Measurements from ENCODE around the gene KIF19. TPM values are rescaled to one million over a fixed set of nuclear protein-coding genes. Genes with fewer than 3 reads are reported as not detected.

Gene KIF19
- total RNA-seq, 1 experiment from 2014 or later, result 0.15 TPM

- ATAC-seq (no peak), DNase-seq (ENCODE audit: low read depth, low spot score) (no peak)
- BruUV-seq (replicated peaks), result no TSS peak
- Histone ChIP-seq H2AFZ (ENCODE audit: low read depth, low read length, poor library complexity, severe bottlenecking) (no peak overlapping the region), H4K20me1 (ENCODE audit: insufficient read depth) (no peaks in the 10 kb centered on the region), H3K27me3 (ENCODE audit: insufficient read depth, low read length) (no peaks in the 10 kb centered on the region), H3K4me1 (ENCODE audit: control insufficient read depth in 1 of 2, insufficient read depth in 2 of 2, low read length in 2 of 2) (peaks cover 0 to 10% of the 10 kb centered on the region in 2 experiments; a peak in 1 of 4 replicates), H3K4me3 (replicated peaks in 1 of 2; ENCODE audit: low read depth in 1 of 2, low read length in 2 of 2) (no peak overlapping the region), H3K36me3 (ENCODE audit: control insufficient read depth in 1 of 2, insufficient read depth in 2 of 2, low read length in 2 of 2) (no peaks in the 10 kb centered on the region), H3K79me2 (ENCODE audit: insufficient read depth, low read length) (no peaks in the 10 kb centered on the region), H3K9me3 (ENCODE audit: control insufficient read depth in 1 of 2, insufficient read depth in 1 of 2, low read depth in 1 of 2, low read length in 2 of 2) (no peaks in the 10 kb centered on the region), H3K9ac (ENCODE audit: low read length) (no peak overlapping the region), H3K27ac (ENCODE audit: low read depth, low read length) (no peak overlapping the region), H3K4me2 (ENCODE audit: low read length) (no peak overlapping the region), H3K9me2 (ENCODE audit: insufficient read depth) (no peaks in the 10 kb centered on the region)
- POLR2A ChIA-PET, result no interaction called here
- CTCF ChIA-PET, result no interaction called here
- intact Hi-C loops (cut with micrococcal nuclease), result no loop called here
- TF ChIP-seq TCF7L2 (IDR thresholded peaks at IDR 0.05; ENCODE audit: borderline replicate concordance, extremely low read depth, insufficient read depth, insufficient read length) (no peak), ZBTB33 (IDR thresholded peaks at IDR 0.05; ENCODE audit: extremely low read depth, insufficient replicate concordance, low read length) (no peak)
- RAD21 ChIA-PET (ENCODE audit: low non-redundant PET in 1 of 2, low total read pairs in 2 of 2, uncharacterized antibody in 2 of 2, unreplicated experiment in 2 of 2), result no interaction called here
Measured at GRCh38 chr17:74403512-74404137, 77.6 kb downstream of the KIF19 start.

GRCh38 chr17:74404218-74404617 lies 78.2 kb downstream of the KIF19 start:
- Histone ChIP-seq H3K4me2 (ENCODE audit: low read length) (no peak overlapping the region), H4K20me1 (ENCODE audit: insufficient read depth) (no peaks in the 10 kb centered on the region)
- POLR2A ChIA-PET, result no interaction called here
- TF ChIP-seq RAD21 (IDR thresholded peaks at IDR 0.05; ENCODE audit: low read depth), result no peak
- no peak for TF ChIP-seq MAX (IDR thresholded peaks at IDR 0.05)
- TF ChIP-seq YY1 (IDR thresholded peaks at IDR 0.05; ENCODE audit: extremely low read depth, insufficient replicate concordance, low read depth, low read length), result no peak
- TF ChIP-seq EGR1 (IDR thresholded peaks at IDR 0.05; ENCODE audit: low read depth), result no peak
- no peak for TF ChIP-seq JUND (IDR thresholded peaks at IDR 0.05)
- no peak for TF ChIP-seq ELF1 (IDR thresholded peaks at IDR 0.05; ENCODE audit: borderline replicate concordance, low read depth)
- TF ChIP-seq ZFX (IDR thresholded peaks at IDR 0.05), result no peak
- TF ChIP-seq SP1 (IDR thresholded peaks at IDR 0.05; ENCODE audit: low read depth), result no peak
- no peak for TF ChIP-seq TCF7L2 (IDR thresholded peaks at IDR 0.05; ENCODE audit: borderline replicate concordance, extremely low read depth, insufficient read depth, insufficient read length)
- TF ChIP-seq CTCF (IDR thresholded peaks at IDR 0.05 in 2 of 3, conservative IDR thresholded peaks at IDR 0.05 in 1 of 3; ENCODE audit: borderline replicate concordance in 1 of 3, insufficient read depth in 1 of 3, low read depth in 2 of 3, low read length in 2 of 3), result no peak
- TF ChIP-seq POLR2A (IDR thresholded peaks at IDR 0.05; ENCODE audit: borderline replicate concordance, extremely low read depth, insufficient read depth, insufficient read length), result no peak
- no peak for TF ChIP-seq EZH2 (IDR thresholded peaks at IDR 0.05)
- TF ChIP-seq CBX3 (IDR thresholded peaks at IDR 0.05; ENCODE audit: low read depth), result no peak
- TF ChIP-seq SIN3A (IDR thresholded peaks at IDR 0.05; ENCODE audit: low read depth), result no peak
- no peak for TF ChIP-seq ATF3 (IDR thresholded peaks at IDR 0.05)

More at GRCh38 chr17:74404218-74404617, 78.2 kb downstream of the KIF19 start:
- H3K27me3 ChIP-seq (ENCODE audit: insufficient read depth, low read length), result no peaks in the 10 kb centered on the region
- no peaks in the 10 kb centered on the region for H3K9me3 ChIP-seq (ENCODE audit: control insufficient read depth in 1 of 2, insufficient read depth in 1 of 2, low read depth in 1 of 2, low read length in 2 of 2)
- DNase-seq (ENCODE audit: low read depth, low spot score) (no peak), ATAC-seq (no peak)
- BruUV-seq (replicated peaks), result no TSS peak
- RAD21 ChIA-PET (ENCODE audit: low non-redundant PET in 1 of 2, low total read pairs in 2 of 2, uncharacterized antibody in 2 of 2, unreplicated experiment in 2 of 2), result no interaction called here
- no peak overlapping the region for H3K4me3 ChIP-seq (replicated peaks in 1 of 2; ENCODE audit: low read depth in 1 of 2, low read length in 2 of 2)
- H3K9ac ChIP-seq (ENCODE audit: low read length), result no peak overlapping the region
- intact Hi-C loops (cut with micrococcal nuclease), result no loop called here
- H3K9me2 ChIP-seq (ENCODE audit: insufficient read depth), result no peaks in the 10 kb centered on the region
- H2AFZ ChIP-seq (ENCODE audit: low read depth, low read length, poor library complexity, severe bottlenecking), result no peak overlapping the region
- CTCF ChIA-PET, result interaction anchor here (1.1 to 2.5 kb wide), 2 partner anchors 13 to 24 kb away, joined by 3 to 7 read pairs; no protein-coding TSS in a partner anchor
- H3K27ac ChIP-seq (ENCODE audit: low read depth, low read length), result no peak overlapping the region
- no peaks in the 10 kb centered on the region for H3K36me3 ChIP-seq (ENCODE audit: control insufficient read depth in 1 of 2, insufficient read depth in 2 of 2, low read length in 2 of 2)
- H3K4me1 ChIP-seq (ENCODE audit: control insufficient read depth in 1 of 2, insufficient read depth in 2 of 2, low read length in 2 of 2), result peaks cover 0 to 13% of the 10 kb centered on the region in 2 experiments; a peak in 1 of 4 replicates
- no peaks in the 10 kb centered on the region for H3K79me2 ChIP-seq (ENCODE audit: insufficient read depth, low read length)
